ENCODE results near the gene PRR19.

GRCh38 chr19:42277821-42278451 lies 24.0 kb upstream of the PRR19 start:
- peak; percentile 17 for TF ChIP-seq POLR2A (IDR thresholded peaks at IDR 0.05; ENCODE audit: low read length)
- no peak for TF ChIP-seq GATA1 (IDR thresholded peaks at IDR 0.05; ENCODE audit: low read depth, low read length)
